Measurements from ENCODE around the gene CYP2B6. TPM values are rescaled to one million over a fixed set of nuclear protein-coding genes. Genes with fewer than 3 reads are reported as not detected.
"Not testable (repeated sequence)": the region's sequence is repeated elsewhere in the genome, so short reads cannot be mapped to it uniquely, and the experiment has no call there.

CYP2B6 gene
- total RNA-seq, 4 donors from 2014 or later: not detected

- H3K9me3 ChIP-seq: no peaks in the 10 kb centered on the region
- no peaks in the 10 kb centered on the region for H3K27me3 ChIP-seq
- no peaks in the 10 kb centered on the region for H3K4me1 ChIP-seq
- in situ Hi-C loops (cut with MboI; ENCODE audit: low sequenced_read_pairs in 4 of 4) (no loop called here), intact Hi-C loops (cut with DNase I; ENCODE audit: low total_unique reads) (no loop called here)
- DNase-seq (no peak), ATAC-seq (no peak)
- H3K36me3 ChIP-seq: no peaks in the 10 kb centered on the region
- no peak overlapping the region for H3K27ac ChIP-seq
- H3K4me3 ChIP-seq: no peak overlapping the region
- TF ChIP-seq, protein P1, sequence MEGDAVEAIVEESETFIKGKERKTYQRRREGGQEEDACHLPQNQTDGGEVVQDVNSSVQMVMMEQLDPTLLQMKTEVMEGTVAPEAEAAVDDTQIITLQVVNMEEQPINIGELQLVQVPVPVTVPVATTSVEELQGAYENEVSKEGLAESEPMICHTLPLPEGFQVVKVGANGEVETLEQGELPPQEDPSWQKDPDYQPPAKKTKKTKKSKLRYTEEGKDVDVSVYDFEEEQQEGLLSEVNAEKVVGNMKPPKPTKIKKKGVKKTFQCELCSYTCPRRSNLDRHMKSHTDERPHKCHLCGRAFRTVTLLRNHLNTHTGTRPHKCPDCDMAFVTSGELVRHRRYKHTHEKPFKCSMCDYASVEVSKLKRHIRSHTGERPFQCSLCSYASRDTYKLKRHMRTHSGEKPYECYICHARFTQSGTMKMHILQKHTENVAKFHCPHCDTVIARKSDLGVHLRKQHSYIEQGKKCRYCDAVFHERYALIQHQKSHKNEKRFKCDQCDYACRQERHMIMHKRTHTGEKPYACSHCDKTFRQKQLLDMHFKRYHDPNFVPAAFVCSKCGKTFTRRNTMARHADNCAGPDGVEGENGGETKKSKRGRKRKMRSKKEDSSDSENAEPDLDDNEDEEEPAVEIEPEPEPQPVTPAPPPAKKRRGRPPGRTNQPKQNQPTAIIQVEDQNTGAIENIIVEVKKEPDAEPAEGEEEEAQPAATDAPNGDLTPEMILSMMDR (IDR thresholded peaks at IDR 0.05 in 4 of 5, conservative IDR thresholded peaks at IDR 0.05 in 1 of 5): no peak
These were observed 10.3 kb downstream of the CYP2B6 start for GRCh38 chr19:41001243-41001971.

GRCh38 chr19:41003656-41004055 is 12.6 kb downstream of the CYP2B6 start:
- H3K4me3 ChIP-seq; H3K36me3 ChIP-seq; intact Hi-C loops (cut with DNase I; ENCODE audit: low total_unique reads); DNase-seq; ATAC-seq; H3K4me1 ChIP-seq; in situ Hi-C loops (cut with MboI; ENCODE audit: low sequenced_read_pairs in 4 of 4); H3K27ac ChIP-seq; H3K27me3 ChIP-seq; H3K9me3 ChIP-seq: not testable (repeated sequence)

- in situ Hi-C loops (cut with MboI; ENCODE audit: low sequenced_read_pairs in 4 of 4) (no loop called here), intact Hi-C loops (cut with DNase I; ENCODE audit: low total_unique reads) (no loop called here)
- H3K4me3 ChIP-seq: no peak overlapping the region
- H3K9me3 ChIP-seq: no peaks in the 10 kb centered on the region
- H3K4me1 ChIP-seq: no peaks in the 10 kb centered on the region
- H3K36me3 ChIP-seq: no peaks in the 10 kb centered on the region
- ATAC-seq (no peak), DNase-seq (no peak)
- no peak for TF ChIP-seq POLR2A (IDR thresholded peaks at IDR 0.05)
- TF ChIP-seq, protein P1 (IDR thresholded peaks at IDR 0.05 in 4 of 5, conservative IDR thresholded peaks at IDR 0.05 in 1 of 5): no peak
- H3K27ac ChIP-seq: no peak overlapping the region
- no peaks in the 10 kb centered on the region for H3K27me3 ChIP-seq
These were observed 18.7 kb downstream of the CYP2B6 start for GRCh38 chr19:41009700-41010235.

GRCh38 chr19:41013359-41013758 is 22.3 kb downstream of the CYP2B6 start:
- Histone ChIP-seq H3K27ac (no peak overlapping the region), H3K4me3 (no peak overlapping the region), H3K36me3 (no peaks in the 10 kb centered on the region), H3K9me3 (no peaks in the 10 kb centered on the region), H3K4me1 (no peaks in the 10 kb centered on the region), H3K27me3 (no peaks in the 10 kb centered on the region)
- intact Hi-C loops (cut with DNase I; ENCODE audit: low total_unique reads): no loop called here
- no peak for DNase-seq
- TF ChIP-seq, protein P1 (IDR thresholded peaks at IDR 0.05 in 4 of 5, conservative IDR thresholded peaks at IDR 0.05 in 1 of 5): no peak
- TF ChIP-seq POLR2A (IDR thresholded peaks at IDR 0.05): no peak
- in situ Hi-C loops (cut with MboI; ENCODE audit: low sequenced_read_pairs in 4 of 4): no loop called here
- ATAC-seq: no peak

DNA sequence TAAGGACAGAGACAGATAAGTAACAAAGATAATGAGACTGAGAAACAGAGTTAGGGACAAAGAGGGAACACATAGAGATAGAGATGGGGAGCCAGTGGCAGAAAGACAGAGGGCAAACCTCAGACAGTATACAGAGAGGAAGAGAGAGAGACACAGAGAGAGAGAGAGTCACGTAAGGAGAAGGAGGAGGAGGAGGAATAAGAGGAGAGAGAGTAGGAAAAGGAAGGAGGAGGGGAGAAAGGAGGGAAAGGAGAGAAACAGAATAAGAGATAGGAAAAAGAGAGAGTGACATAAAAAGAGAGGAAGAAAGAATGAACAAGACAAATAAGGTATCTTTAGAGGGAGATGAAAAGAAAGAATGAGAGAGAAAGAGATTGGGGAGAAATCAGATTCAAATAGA is 23.6 kb downstream of the CYP2B6 start:
- Histone ChIP-seq H3K4me1 (no peaks in the 10 kb centered on the region), H3K36me3 (no peaks in the 10 kb centered on the region), H3K4me3 (no peak overlapping the region), H3K27ac (no peak overlapping the region), H3K27me3 (no peaks in the 10 kb centered on the region), H3K9me3 (no peaks in the 10 kb centered on the region)
- no peak for ATAC-seq
- no peak for DNase-seq
- TF ChIP-seq, protein P1 (IDR thresholded peaks at IDR 0.05 in 4 of 5, conservative IDR thresholded peaks at IDR 0.05 in 1 of 5): no peak
- no peak for TF ChIP-seq POLR2A (IDR thresholded peaks at IDR 0.05)
- intact Hi-C loops (cut with DNase I; ENCODE audit: low total_unique reads) (no loop called here), in situ Hi-C loops (cut with MboI; ENCODE audit: low sequenced_read_pairs in 4 of 4) (no loop called here)
